GM06990 (cell line): ENCODE data around the gene PHF12.
A peak's percentile ranks its signal among the peaks of the same experiment; 100 is the strongest.
"Not testable (repeated sequence)": the region's sequence is repeated elsewhere in the genome, so short reads cannot be mapped to it uniquely, and the experiment has no call there.

Experiments used
- DNase-seq: peaks from one replicate; pipeline ENCODE4 v3.0.0-alpha.2; 2011; ENCODE audit not compliant: insufficient read length; ENCODE audit errors: extremely low read depth
- H3K27me3 ChIP-seq: replicated peaks from 2 replicates; pipeline ENCODE4 v1.6.0; 2011; ENCODE audit warnings: low read length; ENCODE audit not compliant: control insufficient read depth, insufficient read depth
- H3K36me3 ChIP-seq: 2 replicates; pipeline ENCODE4 v1.5.1; 2011; ENCODE audit warnings: low read length; ENCODE audit not compliant: control insufficient read depth, insufficient read depth
- H3K4me3 ChIP-seq: replicated peaks from 2 replicates; pipeline ENCODE4 v1.5.1; 2011; ENCODE audit warnings: low read depth, mild to moderate bottlenecking, control low read depth, low read length
- TF ChIP-seq, protein P1 (sequence below): IDR thresholded peaks from 2 replicates; pipeline ENCODE4 v1.5.1; 2011; ENCODE audit warnings: low read length, control low read depth, mild to moderate bottlenecking, inconsistent platforms; ENCODE audit not compliant: insufficient read depth, poor library complexity, severe bottlenecking

The PHF12 gene

GRCh38 chr17:28897769-28898526, 53.4 kb downstream of the PHF12 start:
- peak overlapping the region; percentile 83 for H3K4me3 ChIP-seq
- TF ChIP-seq, protein P1, sequence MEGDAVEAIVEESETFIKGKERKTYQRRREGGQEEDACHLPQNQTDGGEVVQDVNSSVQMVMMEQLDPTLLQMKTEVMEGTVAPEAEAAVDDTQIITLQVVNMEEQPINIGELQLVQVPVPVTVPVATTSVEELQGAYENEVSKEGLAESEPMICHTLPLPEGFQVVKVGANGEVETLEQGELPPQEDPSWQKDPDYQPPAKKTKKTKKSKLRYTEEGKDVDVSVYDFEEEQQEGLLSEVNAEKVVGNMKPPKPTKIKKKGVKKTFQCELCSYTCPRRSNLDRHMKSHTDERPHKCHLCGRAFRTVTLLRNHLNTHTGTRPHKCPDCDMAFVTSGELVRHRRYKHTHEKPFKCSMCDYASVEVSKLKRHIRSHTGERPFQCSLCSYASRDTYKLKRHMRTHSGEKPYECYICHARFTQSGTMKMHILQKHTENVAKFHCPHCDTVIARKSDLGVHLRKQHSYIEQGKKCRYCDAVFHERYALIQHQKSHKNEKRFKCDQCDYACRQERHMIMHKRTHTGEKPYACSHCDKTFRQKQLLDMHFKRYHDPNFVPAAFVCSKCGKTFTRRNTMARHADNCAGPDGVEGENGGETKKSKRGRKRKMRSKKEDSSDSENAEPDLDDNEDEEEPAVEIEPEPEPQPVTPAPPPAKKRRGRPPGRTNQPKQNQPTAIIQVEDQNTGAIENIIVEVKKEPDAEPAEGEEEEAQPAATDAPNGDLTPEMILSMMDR = no peak
- H3K36me3 ChIP-seq = no peaks in the 10 kb centered on the region
- no peak for DNase-seq
- H3K27me3 ChIP-seq = no peaks in the 10 kb centered on the region

DNA sequence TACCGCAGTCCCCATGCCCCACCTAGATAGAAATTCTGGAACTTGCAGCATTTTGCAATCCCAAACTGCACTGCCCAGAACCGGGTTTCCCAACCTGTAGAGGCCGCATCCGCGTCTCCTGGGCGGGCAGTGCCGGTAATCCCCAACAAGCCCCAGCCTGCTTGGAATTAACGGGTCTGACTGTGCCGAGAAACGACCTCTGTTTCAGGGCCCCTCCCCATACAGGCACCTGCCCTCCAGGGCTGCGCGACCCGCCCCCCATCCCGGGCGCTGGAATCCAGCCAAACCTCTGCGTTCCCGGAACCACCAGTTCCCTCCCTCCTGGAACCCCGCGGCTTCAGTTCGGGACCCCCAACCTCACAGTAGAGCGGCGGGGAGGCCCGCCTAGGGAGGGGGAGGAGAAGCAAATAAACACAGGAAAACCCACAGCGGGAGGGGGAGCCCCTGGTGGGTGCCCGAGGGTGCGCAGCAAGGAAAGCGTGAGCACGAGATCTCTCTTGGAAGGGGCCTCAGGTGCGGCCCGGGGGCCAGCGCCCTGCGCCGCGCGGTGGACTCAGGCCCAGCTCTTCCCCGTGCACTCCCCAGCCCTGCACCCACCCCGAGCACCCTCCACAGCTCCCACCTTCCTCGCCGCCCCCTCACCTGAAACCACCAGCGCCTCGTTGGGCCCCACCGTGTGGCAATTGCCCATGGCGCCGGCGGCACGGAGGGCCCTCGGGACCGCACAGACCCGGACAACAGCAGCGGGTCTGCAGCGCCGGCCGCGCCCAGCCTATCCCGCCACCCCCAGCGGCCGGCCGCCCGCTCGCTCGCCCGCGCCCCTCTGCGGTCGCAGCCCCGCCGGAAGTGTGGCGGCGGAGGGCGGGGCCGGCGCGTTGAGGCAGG, 54.2 kb downstream of the PHF12 start, which contains the start of gene FLOT2:
FLOT2 (minus strand) TSS at position 850 of the 885 bp plus-strand sequence; CDS start at position 691, 159 bp downstream.
- Histone ChIP-seq H3K27me3 (no peaks in the 10 kb centered on the region), H3K36me3 (no peaks in the 10 kb centered on the region), H3K4me3 (peak within 1 kb of the TSS; percentile 83)
- peak; percentile 75 for DNase-seq
- TF ChIP-seq, protein P1 = peak; percentile 18

DNA sequence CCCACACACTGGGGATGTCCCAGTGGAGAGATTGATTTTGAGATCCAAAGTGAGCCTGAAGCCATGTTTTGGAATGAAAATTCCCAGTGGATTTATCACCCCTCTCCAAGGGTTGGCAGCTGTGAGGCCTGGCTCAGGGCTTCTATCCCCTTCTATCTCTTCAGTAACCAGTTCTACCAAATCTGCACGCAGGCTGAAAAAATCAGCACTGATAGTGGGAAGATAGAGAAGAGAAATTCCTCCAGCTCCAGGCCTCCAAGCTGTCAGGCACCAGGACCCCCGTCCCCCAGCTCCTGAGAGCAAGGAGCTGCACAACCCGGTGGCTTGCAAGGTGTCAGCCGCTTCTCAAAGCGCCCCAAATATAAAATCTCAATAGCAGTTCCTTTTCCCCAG, 54.8 kb downstream of the PHF12 start:
- no peaks in the 10 kb centered on the region for H3K27me3 ChIP-seq
- DNase-seq = no peak

DNA sequence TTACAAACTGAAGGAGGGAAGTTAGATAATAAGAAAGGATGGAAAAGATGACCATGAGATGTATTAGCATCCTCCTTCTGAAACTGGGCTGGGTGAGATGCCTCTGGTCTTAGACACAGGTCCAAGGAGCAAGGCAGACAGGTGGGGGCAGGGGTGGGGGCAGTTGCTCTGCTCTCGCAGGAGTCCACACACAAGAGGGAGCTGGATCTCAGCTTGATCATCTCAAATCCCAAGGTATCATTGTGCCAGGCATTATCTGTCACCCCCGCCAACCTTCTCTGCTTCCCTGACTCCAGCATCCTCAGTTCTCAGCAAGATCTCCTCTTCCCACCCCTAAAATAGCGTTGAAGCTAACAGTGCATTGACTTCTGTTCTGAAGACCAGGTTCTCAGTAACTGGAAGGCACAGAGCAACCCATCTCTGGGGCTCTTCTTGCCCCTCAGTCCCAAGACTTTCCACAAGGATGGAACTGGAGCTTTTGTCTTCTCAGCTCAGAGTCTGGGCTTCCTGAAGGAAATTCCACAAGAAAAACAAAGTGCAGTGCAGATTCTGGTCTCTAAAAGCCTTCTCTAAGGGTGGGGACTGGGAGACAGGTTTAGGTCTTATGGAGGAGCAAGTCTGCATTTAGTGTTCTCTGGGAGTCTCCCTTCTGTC, 55.4 kb downstream of the PHF12 start:
- TF ChIP-seq, protein P1 = no peak
- peak overlapping the region; percentile 83 for H3K4me3 ChIP-seq
- no peaks in the 10 kb centered on the region for H3K36me3 ChIP-seq
- H3K27me3 ChIP-seq = no peaks in the 10 kb centered on the region
- no peak for DNase-seq

More for the DNA sequence above, 54.8 kb downstream of the PHF12 start:
- no peaks in the 10 kb centered on the region for H3K36me3 ChIP-seq
- TF ChIP-seq, protein P1 = no peak
- H3K4me3 ChIP-seq = peak overlapping the region; percentile 83

DNA sequence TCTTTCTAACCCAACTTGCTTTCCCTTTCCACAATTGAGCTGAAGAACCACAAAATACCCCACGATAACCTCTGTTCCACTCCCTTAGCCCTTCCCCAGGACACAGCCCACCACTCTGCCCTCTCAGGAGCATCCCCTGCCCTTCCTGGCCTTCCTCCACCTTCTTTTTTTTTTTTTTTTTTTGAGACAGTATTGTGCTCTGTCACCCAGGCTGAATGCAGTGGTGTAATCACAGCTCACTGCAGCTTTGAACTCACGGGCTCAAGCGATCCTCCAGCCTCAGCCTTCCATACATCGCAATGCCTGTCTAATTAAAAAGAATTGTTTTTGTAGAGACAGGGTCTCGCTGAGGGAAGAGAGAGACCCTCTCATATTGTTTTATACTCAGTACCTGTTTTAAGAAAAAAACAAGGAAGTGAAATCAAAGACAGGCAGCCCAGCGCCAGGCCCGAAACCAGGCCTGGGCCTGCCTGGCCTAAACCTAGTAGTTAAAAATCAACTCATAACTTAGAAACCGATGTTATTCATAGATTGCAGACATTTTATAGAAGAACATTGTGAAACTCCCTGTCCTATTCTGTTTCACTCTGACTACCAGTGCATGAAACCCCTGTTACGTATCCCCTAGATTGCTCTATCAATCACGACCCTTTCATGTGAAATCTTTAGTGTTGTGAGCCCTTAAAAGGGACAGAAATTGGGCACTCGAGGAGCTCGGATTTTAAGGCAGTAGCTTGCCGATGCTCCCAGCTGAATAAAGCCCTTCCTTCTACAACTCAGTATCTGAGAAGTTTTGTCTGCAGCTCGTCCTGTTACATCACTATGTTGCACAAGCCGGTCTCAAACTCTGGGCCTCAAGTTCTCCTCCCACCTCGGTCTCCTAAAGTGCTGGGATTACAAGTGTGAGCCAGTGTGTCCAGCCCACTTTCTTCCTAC, 57.8 kb downstream of the PHF12 start:
- not testable (repeated sequence) for H3K27me3 ChIP-seq, H3K36me3 ChIP-seq
- peak; percentile 62 for DNase-seq
- H3K4me3 ChIP-seq = peak overlapping the region; percentile 31
